ENCODE measurements around the gene NUP160.
"Not testable (repeated sequence)": the region's sequence is repeated elsewhere in the genome, so short reads cannot be mapped to it uniquely, and the experiment has no call there.

The NUP160 gene

DNA sequence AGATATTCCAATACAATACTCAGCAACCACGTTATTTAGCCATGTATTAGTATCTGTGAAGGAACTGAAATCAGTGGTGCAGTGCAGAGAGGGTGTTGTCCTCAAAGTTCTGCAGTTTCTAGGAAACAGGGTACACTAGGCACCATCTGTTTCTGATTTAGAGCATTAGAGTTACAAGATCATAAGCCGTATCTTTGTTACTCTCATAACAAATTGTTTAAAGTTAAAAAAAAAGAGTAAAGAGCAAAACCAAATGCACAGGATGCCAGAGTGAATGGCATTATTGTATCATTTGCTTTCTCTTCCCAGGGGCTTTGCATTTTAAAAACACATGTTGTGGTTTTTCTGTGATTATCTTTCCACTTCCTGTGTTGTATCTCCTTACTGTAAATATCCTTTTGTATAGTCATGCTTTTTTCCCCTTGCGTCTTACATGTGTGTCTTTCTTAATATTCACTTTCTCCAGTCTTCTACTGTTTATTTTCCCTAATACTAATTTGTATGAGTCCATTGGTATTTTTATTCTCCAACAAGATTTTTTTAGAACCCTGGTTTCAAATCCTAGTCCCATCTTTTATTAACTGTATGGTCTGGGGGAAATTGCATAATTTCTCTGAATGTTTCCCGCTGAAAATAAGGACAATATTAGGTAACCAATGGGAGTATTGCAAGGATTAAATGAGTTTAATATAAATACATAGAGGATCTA lies 15.2 kb upstream of the NUP160 start:
- no peak for DNase-seq (ENCODE audit: low read depth in 3 of 3, low spot score in 1 of 3)

GRCh38 chr11:47861728-47862127 lies 13.6 kb upstream of the NUP160 start:
- DNase-seq (ENCODE audit: low read depth in 3 of 3, low spot score in 1 of 3), result no peak

DNA sequence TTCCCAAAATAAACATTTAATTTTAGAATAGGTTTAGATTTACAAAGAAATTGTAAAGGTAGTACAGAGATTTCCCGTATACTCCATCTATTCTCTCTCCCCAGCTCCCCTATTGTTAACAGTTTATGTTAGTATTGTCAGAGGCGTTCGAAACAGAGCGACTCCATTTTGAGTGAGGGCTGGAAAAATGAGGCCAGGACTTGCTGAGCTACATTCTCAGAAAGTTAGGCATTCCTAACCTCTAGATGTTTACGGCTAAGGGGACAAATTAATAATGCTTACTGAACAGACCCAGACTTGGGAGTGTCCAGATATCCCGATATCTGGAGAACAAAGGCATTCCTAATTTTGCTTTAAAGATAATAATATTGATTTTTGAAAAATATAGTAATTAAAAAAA lies 12.4 kb upstream of the NUP160 start:
- DNase-seq (ENCODE audit: low read depth in 3 of 3, low spot score in 1 of 3), result no peak

DNA sequence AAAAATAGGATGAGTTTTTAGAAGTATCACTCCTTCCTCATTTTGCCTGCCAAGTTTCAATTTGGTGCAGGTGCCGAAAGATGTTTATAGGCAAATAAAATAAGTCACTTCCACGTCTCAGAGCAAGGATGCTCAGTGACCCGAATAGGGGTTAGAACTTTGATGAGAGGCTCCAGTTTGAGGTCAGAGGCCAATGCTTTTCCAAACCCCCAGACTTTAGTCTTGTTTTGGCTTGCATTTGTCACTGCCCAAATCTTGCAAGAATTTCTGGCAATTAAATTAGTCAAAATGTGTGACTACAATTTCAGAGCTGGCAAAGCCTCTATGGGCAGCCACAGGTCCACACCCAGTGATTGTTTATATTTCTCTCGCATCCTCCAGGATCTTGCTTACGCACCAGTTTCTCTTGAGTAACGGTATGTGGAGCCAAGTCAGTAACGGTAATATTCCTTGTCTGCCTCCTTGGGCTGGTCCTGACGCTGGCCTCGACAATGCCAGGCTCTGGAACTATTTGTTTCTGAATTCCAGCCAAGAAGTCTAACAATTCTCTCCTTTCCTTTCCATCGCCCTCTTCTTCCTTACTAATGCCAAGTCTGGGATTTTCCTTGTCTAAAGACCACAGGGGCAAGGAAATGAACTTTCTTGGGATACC lies 9.9 kb upstream of the NUP160 start:
- DNase-seq (ENCODE audit: low read depth in 3 of 3, low spot score in 1 of 3), result no peak

- DNase-seq (ENCODE audit: low read depth in 3 of 3, low spot score in 1 of 3), result no peak
Measured at GRCh38 chr11:47857485-47857884, 9.3 kb upstream of the NUP160 start.

GRCh38 chr11:47856186-47856585 lies 8.0 kb upstream of the NUP160 start:
- DNase-seq (ENCODE audit: low read depth in 3 of 3, low spot score in 1 of 3), result no peak

DNA sequence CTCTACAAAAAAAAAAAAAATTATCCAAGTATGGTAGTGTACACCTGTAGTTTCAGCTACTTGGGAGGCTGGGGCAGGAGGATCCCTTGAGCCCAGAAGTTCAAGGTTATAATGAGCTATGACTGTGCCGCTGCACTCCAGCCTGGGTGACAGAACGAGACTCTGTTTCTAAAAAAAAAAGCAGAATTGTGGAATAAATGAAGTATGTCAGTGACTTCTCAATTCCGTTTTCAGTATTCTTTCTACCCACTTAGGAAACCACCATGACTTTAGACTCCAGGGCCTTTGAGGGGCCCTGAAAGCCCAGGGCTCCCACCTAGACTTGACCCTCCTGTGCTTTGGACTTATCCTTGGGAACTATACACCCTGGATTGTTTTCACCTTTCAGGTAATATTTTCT lies 6.5 kb upstream of the NUP160 start:
- DNase-seq (ENCODE audit: low read depth in 3 of 3, low spot score in 1 of 3), result no peak

GRCh38 chr11:47852053-47852452 lies 3.9 kb upstream of the NUP160 start:
- DNase-seq (ENCODE audit: low read depth in 3 of 3, low spot score in 1 of 3), result no peak

DNA sequence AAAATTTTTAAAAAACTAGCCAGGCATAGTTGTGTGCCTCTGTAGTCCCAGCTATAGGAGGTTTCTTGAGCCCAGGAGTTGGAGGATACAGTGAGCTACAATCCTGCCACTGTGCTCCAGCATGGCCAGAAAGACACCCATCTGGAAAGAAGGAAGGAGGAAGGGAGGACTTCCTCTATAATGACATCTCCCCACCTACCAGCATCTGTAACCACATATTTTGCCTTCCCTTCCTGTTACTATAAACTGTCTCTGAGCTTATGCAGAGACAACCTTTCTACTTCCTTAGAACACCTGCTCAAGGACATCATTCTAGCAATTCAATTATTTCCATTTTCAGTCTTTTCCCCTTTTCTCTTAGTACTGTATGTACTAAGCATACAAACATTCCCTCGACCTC lies 2.2 kb upstream of the NUP160 start:
- DNase-seq (ENCODE audit: low read depth in 3 of 3, low spot score in 1 of 3), result no peak

GRCh38 chr11:47848700-47849155 lies 578 bp upstream of the NUP160 start:
- DNase-seq (ENCODE audit: low read depth in 3 of 3, low spot score in 1 of 3), result no peak

DNA sequence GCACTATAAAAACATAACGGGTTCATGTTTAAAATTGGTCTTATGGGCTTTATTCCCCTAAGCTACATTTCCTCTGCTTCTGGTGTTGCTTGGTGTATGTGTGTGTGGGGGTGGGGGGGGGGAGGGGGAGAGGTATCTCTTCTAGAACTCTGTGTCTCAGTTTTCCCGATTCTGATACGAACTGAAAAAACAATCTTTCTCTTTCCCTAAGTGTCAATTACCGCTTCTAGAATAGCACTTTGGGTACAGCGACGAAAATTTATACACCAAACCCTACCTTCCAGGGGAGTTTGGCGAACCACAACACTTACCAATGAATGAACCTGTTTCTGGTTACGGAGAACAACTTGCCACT lies 636 bp downstream of the NUP160 start:
- DNase-seq (ENCODE audit: low read depth in 3 of 3, low spot score in 1 of 3), result no peak

GRCh38 chr11:47846998-47847397 lies 1.2 kb downstream of the NUP160 start:
- DNase-seq (ENCODE audit: low read depth in 3 of 3, low spot score in 1 of 3), result no peak

DNA sequence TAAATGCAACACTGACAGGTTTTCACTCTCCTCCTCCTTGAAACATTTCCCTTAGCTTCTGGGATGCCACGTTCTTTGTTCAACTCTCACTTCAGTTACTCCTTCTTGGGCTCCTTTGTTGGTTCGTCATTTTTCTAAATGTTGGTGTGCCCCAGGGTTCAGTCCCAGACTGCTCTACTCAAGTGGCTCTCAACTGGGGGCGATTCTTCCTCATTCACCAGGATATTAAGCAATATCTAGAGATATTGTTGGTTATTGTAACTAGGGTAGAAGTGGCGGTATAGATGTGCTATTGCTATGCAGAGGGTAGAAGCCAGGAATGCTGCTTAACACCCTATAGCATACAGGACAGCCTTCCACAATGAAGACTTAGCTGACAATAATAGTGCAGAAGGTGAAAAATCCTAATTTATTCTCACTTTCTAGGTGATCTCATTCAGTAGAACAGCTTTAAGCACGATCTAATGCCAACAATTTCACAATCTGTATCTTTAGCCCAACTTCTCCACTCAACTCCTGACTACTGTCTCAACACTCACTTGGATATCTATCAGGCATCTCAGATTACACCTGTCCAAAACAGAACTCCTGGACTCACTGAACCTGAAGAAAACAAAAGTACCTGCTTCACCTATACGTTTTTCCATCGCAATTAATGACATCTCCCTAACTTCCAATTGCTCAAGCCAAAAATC lies 4.6 kb downstream of the NUP160 start:
- DNase-seq (ENCODE audit: low read depth in 3 of 3, low spot score in 1 of 3), result no peak

GRCh38 chr11:47842749-47843148 lies 5.4 kb downstream of the NUP160 start:
- no peak for DNase-seq (ENCODE audit: low read depth in 3 of 3, low spot score in 1 of 3)

GRCh38 chr11:47837929-47838328 lies 10.2 kb downstream of the NUP160 start:
- no peak for DNase-seq (ENCODE audit: low read depth in 3 of 3, low spot score in 1 of 3)

- no peak for DNase-seq (ENCODE audit: low read depth in 3 of 3, low spot score in 1 of 3)
Measured at GRCh38 chr11:47837292-47837691, 10.9 kb downstream of the NUP160 start.

DNA sequence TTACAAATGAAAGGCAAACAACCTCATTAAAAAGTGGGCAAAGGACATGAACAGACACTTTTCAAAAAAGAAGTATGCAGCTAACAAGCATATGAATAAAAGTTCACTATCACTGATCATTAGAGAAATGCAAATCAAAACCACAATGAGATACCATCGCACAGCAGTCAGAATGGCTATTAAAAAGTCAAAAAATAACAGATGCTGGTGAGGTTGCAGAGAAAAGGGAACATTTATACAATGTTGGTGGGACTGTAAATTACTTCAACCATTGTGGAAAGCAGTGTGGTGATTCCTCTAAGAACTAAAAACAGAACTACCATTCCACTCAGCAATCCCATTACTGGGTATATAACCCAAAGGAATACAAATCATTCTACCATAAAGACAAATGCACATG lies 18.1 kb downstream of the NUP160 start:
- DNase-seq (ENCODE audit: low read depth in 3 of 3, low spot score in 1 of 3), result not testable (repeated sequence)

GRCh38 chr11:47828284-47828683 lies 19.9 kb downstream of the NUP160 start:
- DNase-seq (ENCODE audit: low read depth in 3 of 3, low spot score in 1 of 3), result no peak

- DNase-seq (ENCODE audit: low read depth in 3 of 3, low spot score in 1 of 3), result not testable (repeated sequence)
Measured at GRCh38 chr11:47822664-47823063, 25.5 kb downstream of the NUP160 start.

- no peak for DNase-seq (ENCODE audit: low read depth in 3 of 3, low spot score in 1 of 3)
Measured at GRCh38 chr11:47819743-47820142, 28.4 kb downstream of the NUP160 start.

DNA sequence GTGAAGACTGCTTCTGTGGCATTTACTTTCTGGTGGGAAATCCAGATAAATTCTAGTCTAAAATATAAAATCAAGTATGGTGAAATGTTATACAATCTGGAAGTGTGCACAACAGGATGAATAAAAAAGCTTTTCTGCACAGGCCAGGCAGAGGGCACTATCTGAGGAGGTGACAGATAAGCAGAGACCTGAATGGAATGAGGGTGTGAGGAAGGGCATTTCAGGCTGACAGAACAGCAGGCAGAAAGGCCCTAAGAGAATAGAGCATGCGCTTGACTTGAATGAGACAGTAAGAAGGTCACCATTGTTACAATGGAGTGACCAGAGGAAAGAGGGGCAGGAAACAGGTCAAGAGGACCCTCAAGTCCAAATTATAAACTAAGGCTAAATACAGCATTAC lies 47.4 kb downstream of the NUP160 start:
- DNase-seq (ENCODE audit: low read depth in 3 of 3, low spot score in 1 of 3), result no peak

GRCh38 chr11:47797633-47798032 lies 50.5 kb downstream of the NUP160 start:
- no peak for DNase-seq (ENCODE audit: low read depth in 3 of 3, low spot score in 1 of 3)
